GM12878 (cell line): ENCODE results near the gene FKBP2. TPM values are rescaled to one million over a fixed set of nuclear protein-coding genes. Genes with fewer than 3 reads are reported as not detected.

Experiments used
- BCL3 ChIP-seq: IDR thresholded peaks from 2 replicates; pipeline ENCODE4 v1.6.1; 2011; ENCODE audit warnings: borderline replicate concordance, low read depth, mild to moderate bottlenecking, moderate library complexity, low read length; ENCODE audit not compliant: insufficient read depth, poor library complexity, severe bottlenecking
- BMI1 ChIP-seq: fragments of 450-650 bp; IDR thresholded peaks from 2 replicates; pipeline ENCODE4 v1.6.1; 2016; ENCODE audit warnings: mild to moderate bottlenecking, moderate library complexity, borderline replicate concordance
- CHD2 ChIP-seq: IDR thresholded peaks from 2 replicates; pipeline ENCODE4 v1.6.1; 2011; ENCODE audit warnings: low read depth, low read length, improper control_type of control experiment, borderline replicate concordance
- E2F8 ChIP-seq: fragments of 450-650 bp; IDR thresholded peaks from 2 replicates; pipeline ENCODE4 v1.6.1; 2018; ENCODE audit warnings: mild to moderate bottlenecking, low read depth, moderate library complexity; ENCODE audit not compliant: partially characterized antibody
- EED ChIP-seq: sonication (generic); IDR thresholded peaks from 2 replicates; pipeline ENCODE4 v1.6.1; 2016; ENCODE audit warnings: antibody characterized with exemption, low read depth
- FOXM1 ChIP-seq: IDR thresholded peaks from 2 replicates; pipeline ENCODE4 v1.6.1; 2012; ENCODE audit warnings: low read depth, mild to moderate bottlenecking, inconsistent platforms, low read length, moderate library complexity
- RELB ChIP-seq: fragments of 450-650 bp; IDR thresholded peaks from 2 replicates; pipeline ENCODE4 v1.6.1; 2017; ENCODE audit warnings: low read depth, mild to moderate bottlenecking, moderate library complexity
- REST ChIP-seq: IDR thresholded peaks from 2 replicates; pipeline ENCODE4 v1.6.1; 2012; ENCODE audit warnings: mild to moderate bottlenecking, low read depth, low read length
- SMAD5 ChIP-seq: IDR thresholded peaks from 2 replicates; pipeline ENCODE4 v1.6.1; 2016; ENCODE audit warnings: antibody characterized with exemption, low read depth
- SPI1 ChIP-seq: IDR thresholded peaks from 2 replicates; pipeline ENCODE4 v1.6.1; 2011; ENCODE audit warnings: low read depth, mild to moderate bottlenecking, low read length, moderate library complexity, borderline replicate concordance; ENCODE audit not compliant: insufficient read depth
- USF1 ChIP-seq: IDR thresholded peaks from 2 replicates; pipeline ENCODE4 v1.6.1; 2011; ENCODE audit warnings: borderline replicate concordance, low read depth, mild to moderate bottlenecking, moderate library complexity, mixed read lengths, low read length; ENCODE audit not compliant: insufficient read depth; ENCODE audit errors: extremely low read length
- YBX1 ChIP-seq: fragments of 450-650 bp; IDR thresholded peaks from 2 replicates; pipeline ENCODE4 v1.6.1; 2016; ENCODE audit warnings: antibody characterized with exemption
- YY1 ChIP-seq: IDR thresholded peaks from 2 replicates; pipeline ENCODE4 v1.6.1; 2011; ENCODE audit warnings: low read depth, mild to moderate bottlenecking, low read length
- ZNF687 ChIP-seq: fragments of 450-650 bp; IDR thresholded peaks from 2 replicates; pipeline ENCODE4 v1.6.1; 2017; ENCODE audit warnings: mild to moderate bottlenecking, moderate library complexity
- polyA plus RNA-seq, 11 experiments: library from polyadenylated mRNA; depleted of rRNA in 4 of 11; unstranded in 6 of 11; stranded (reverse) in 5 of 11; fragments of >200 nt; fragmentation: Nextera tagmentation in 4 of 11; fragmentation: Illumina TruSeq in 1 of 11; extraction: Ambion mirVana in 4 of 11; extraction: Trizol in 1 of 11; gene quantifications; 1 replicate in 1 of 11; 2 replicates in 10 of 11; pipeline versions ENCODE4 v1.2.1 to v1.2.3, GENCODE V29; 2011 to 2016; ENCODE audit warnings: inconsistent platforms in 2 of 11, missing spikeins in 2 of 11, low read depth in 1 of 11
- total RNA-seq, 4 experiments: library from RNA; depleted of rRNA in 3 of 4; stranded (reverse); fragments of >200 nt in 3 of 4; fragmentation: Illumina TruSeq in 1 of 4; extraction: Trizol in 1 of 4; gene quantifications; 2 replicates each; pipeline versions ENCODE4 v1.2.1 to v1.2.3, GENCODE V29; 2013 to 2021

FKBP2 gene
- total and polyA plus RNA-seq, 10 of the 15 experiments (the other 5 are each of a cell fraction or from before 2014, with no cell fraction given) = 1.8 to 99.7 (median 39.5) TPM

- peak; percentile 24 for TF ChIP-seq USF1
- no peak for TF ChIP-seq RELB
- TF ChIP-seq SPI1 = no peak
- TF ChIP-seq ZNF687 = no peak
- TF ChIP-seq BCL3 = no peak
- no peak for TF ChIP-seq FOXM1
- TF ChIP-seq YBX1 = no peak
- TF ChIP-seq SMAD5 = no peak
- no peak for TF ChIP-seq YY1
- no peak for TF ChIP-seq E2F8
- TF ChIP-seq BMI1 = no peak
- no peak for TF ChIP-seq EED
- no peak for TF ChIP-seq CHD2
- no peak for TF ChIP-seq REST
Observed at GRCh38 chr11:64233913-64234586, 6.8 kb upstream of the FKBP2 start, which contains the start of gene VEGFB (continued).
